Psoas muscle (tissue), 8 donors: ENCODE data around the gene GALNT9. TPM values are rescaled to one million over a fixed set of nuclear protein-coding genes. Genes with fewer than 3 reads are reported as not detected.
"Not testable (repeated sequence)": the region's sequence is repeated elsewhere in the genome, so short reads cannot be mapped to it uniquely, and the experiment has no call there.

ENCODE experiments used
- ATAC-seq, 4 donors: fragments of 200-7000 bp; cut with Tn5 transposase; one replicate each; pipeline ENCODE4 v1.9.1; 2020; ENCODE audit warnings: moderate library complexity in 3 of 4, mild to moderate bottlenecking in 2 of 4
- DNase-seq, 2 donors: peaks; one replicate each; pipeline ENCODE4 v3.0.0-alpha.2; 2020
- H3K27ac ChIP-seq: fragments of 200-600 bp; one replicate; pipeline ENCODE4 v1.8.0; 2022
- H3K27me3 ChIP-seq, 3 donors: fragments of 200-600 bp in 1 of 3; one replicate each; pipeline versions ENCODE4 v1.6.1 to v1.8.0; 2013 to 2022; ENCODE audit warnings: low read length in 2 of 3, mild to moderate bottlenecking in 2 of 3, moderate library complexity in 1 of 3; ENCODE audit not compliant: insufficient read depth in 3 of 3
- H3K36me3 ChIP-seq, 2 donors: fragments of 200-600 bp in 1 of 2; one replicate each; pipeline versions ENCODE4 v1.6.1 to v1.8.0; 2013 to 2022; ENCODE audit warnings: low read depth in 1 of 2, mild to moderate bottlenecking in 1 of 2, moderate library complexity in 1 of 2; ENCODE audit not compliant: insufficient read depth in 1 of 2
- H3K4me1 ChIP-seq: fragments of 200-600 bp; one replicate; pipeline ENCODE4 v1.8.0; 2022
- H3K4me3 ChIP-seq: fragments of 200-600 bp; one replicate; pipeline ENCODE4 v1.8.0; 2022; ENCODE audit warnings: mild to moderate bottlenecking
- H3K9me3 ChIP-seq: fragments of 200-600 bp; one replicate; pipeline ENCODE4 v1.8.0; 2022
- CTCF ChIP-seq: fragments of 200-600 bp; IDR thresholded peaks from one replicate; pipeline ENCODE4 v1.8.0; 2022; ENCODE audit warnings: antibody characterized with exemption
- WGBS, 3 donors: extraction: QIAGEN DNeasy Blood & Tissue Kit; methylation state at CpG; one replicate each; pipeline versions ENCODE4 v1.1.6 to v1.1.7; 2013; 5-methylcytosine and 5-hydroxymethylcytosine counted together
- intact Hi-C, 2 donors: fragments of 100-400 bp; cut with DNase I; formaldehyde crosslinking; loops; one replicate each; pipeline versions ENCODE4 v1.11.0 to v1.14.2; 2022
- polyA plus RNA-seq, 3 donors: library from polyadenylated mRNA; stranded (reverse); fragments of 200-250 nt; gene quantifications; one replicate each; pipeline ENCODE4 v1.2.3, GENCODE V29; 2013
- total RNA-seq, 4 donors: library from RNA; stranded (reverse); fragmentation: NEBNext Ultra II Directional in 2 of 4; extraction: Animal tissue kit (Norgen Biotek cat#: 25700) in 2 of 4; gene quantifications; one replicate each; pipeline versions ENCODE4 v1.2.1 to v1.2.4, GENCODE V29; 2021 to 2023
- donor health status: healthy with polysubstance abuse.
- donor health status: DM: no; HTN: no; CAD: no; lungs with moderate emphysema.
- donor health status: Bipolar disorder and iron deficiency.
- donor health status: healthy.
- donor health status: DM: yes; HTN: yes; CAD: no.
- donor health status: DM: no; HTN: no; CAD: no.
- donor health status: DM: no; HTN: no; CAD: no.
- donor health status: DM: yes; HTN: yes; CAD: no.

Gene GALNT9
- total and polyA plus RNA-seq, 7 donors: 0.01 to 0.21 (median 0.08) TPM; not detected in 4

- peak; percentile 6 to 68 for DNase-seq
- Histone ChIP-seq H3K4me3 (no peak overlapping the region), H3K4me1 (no peaks in the 10 kb centered on the region), H3K9me3 (no peaks in the 10 kb centered on the region), H3K27ac (no peak overlapping the region), H3K36me3 (no peaks in the 10 kb centered on the region), H3K27me3 (peaks cover 0 to 40% (median 0%) of the 10 kb centered on the region in 3 donors)
- intact Hi-C loops: no loop called here
- no peak for ATAC-seq
- WGBS, 3 donors: 32 to 40% (median 38%) methylated on average over 26 of the region's 26 CpGs
- TF ChIP-seq CTCF: no peak
Measured at GRCh38 chr12:132300789-132301722, 28.3 kb downstream of the GALNT9 start.

GRCh38 chr12:132296063-132296462 lies 33.3 kb downstream of the GALNT9 start:
- DNase-seq (peak in 1 of 2 donors; percentile 28), ATAC-seq (no peak)
- intact Hi-C loops: no loop called here
- H3K36me3 ChIP-seq: no peaks in the 10 kb centered on the region
- H3K27me3 ChIP-seq: peaks cover 0 to 51% (median 11%) of the 10 kb centered on the region in 3 donors
- TF ChIP-seq CTCF: no peak
- no peak overlapping the region for H3K27ac ChIP-seq
- H3K4me1 ChIP-seq: no peaks in the 10 kb centered on the region
- no peak overlapping the region for H3K4me3 ChIP-seq
- WGBS, 3 donors: 84 to 90% (median 87%) methylated on average over 17 to 18 of the region's 18 CpGs
- no peaks in the 10 kb centered on the region for H3K9me3 ChIP-seq

DNA sequence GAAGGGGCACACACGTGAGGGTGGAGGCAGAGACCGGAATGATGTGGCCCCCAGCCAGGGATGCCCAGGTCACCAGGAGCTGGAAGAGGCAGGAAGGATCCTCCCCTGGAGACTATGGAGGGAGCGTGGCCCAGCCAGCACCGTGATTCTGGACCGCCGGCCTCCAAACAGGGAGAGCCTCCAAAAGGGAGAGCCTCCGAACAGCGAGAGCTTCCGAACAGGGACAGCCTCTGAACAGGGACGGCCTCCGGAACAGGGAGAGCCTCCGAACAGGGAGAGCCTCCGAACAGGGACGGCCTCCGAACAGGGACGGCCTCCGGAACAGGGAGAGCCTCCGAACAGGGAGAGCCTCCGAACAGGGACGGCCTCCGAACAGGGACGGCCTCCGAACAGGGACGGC lies 33.8 kb downstream of the GALNT9 start:
- H3K27ac ChIP-seq, intact Hi-C loops, H3K36me3 ChIP-seq, H3K9me3 ChIP-seq, H3K4me3 ChIP-seq, H3K4me1 ChIP-seq, ATAC-seq: not testable (repeated sequence)
- 94 to 95% (median 94%) methylated on average over 23 to 24 of the region's 24 CpGs for WGBS, 3 donors
- peak; percentile 7 to 36 for DNase-seq
- peaks cover 0 to 48% (median 11%) of the 10 kb centered on the region in 3 donors for H3K27me3 ChIP-seq

GRCh38 chr12:132295101-132295526 lies 34.3 kb downstream of the GALNT9 start:
- Histone ChIP-seq H3K27me3 (peaks cover 0 to 51% (median 11%) of the 10 kb centered on the region in 3 donors), H3K9me3 (no peaks in the 10 kb centered on the region), H3K27ac (no peak overlapping the region), H3K4me3 (no peak overlapping the region), H3K4me1 (no peaks in the 10 kb centered on the region), H3K36me3 (no peaks in the 10 kb centered on the region)
- TF ChIP-seq CTCF: no peak
- DNase-seq (peak; percentile 6 to 20), ATAC-seq (no peak)
- intact Hi-C loops: no loop called here
- WGBS, 3 donors: 77 to 80% (median 80%) methylated on average over 15 to 18 of the region's 18 CpGs
